SK-N-MC (cell line): Measurements from ENCODE around the gene SCLY.

Source experiments
- DNase-seq: peaks from one replicate; pipeline ENCODE4 v3.0.0-alpha.2; 2011; ENCODE audit warnings: low read depth, low spot score
- H3K27ac ChIP-seq: fragments of 200-600 bp; sonication (generic); 2 replicates; pipeline ENCODE4 v1.5.1; 2016; ENCODE audit warnings: mixed run types
- H3K36me3 ChIP-seq: fragments of 200-600 bp; sonication (generic); 2 replicates; pipeline ENCODE4 v1.6.1; 2017; ENCODE audit warnings: antibody characterized with exemption, low read length, mixed read lengths; ENCODE audit not compliant: insufficient read depth
- H3K4me3 ChIP-seq: fragments of 200-600 bp; sonication (generic); 2 replicates; pipeline ENCODE4 v1.5.1; 2016
- H3K9ac ChIP-seq: fragments of 200-600 bp; sonication (generic); 2 replicates; pipeline ENCODE4 v1.8.0; 2017; ENCODE audit warnings: mixed run types, mixed read lengths; ENCODE audit not compliant: insufficient read length
- H3K9me3 ChIP-seq: fragments of 200-600 bp; sonication (generic); 2 replicates; pipeline ENCODE4 v1.6.1; 2017; ENCODE audit warnings: low read depth, mild to moderate bottlenecking, antibody characterized with exemption, low read length, moderate library complexity, mixed read lengths
- EZH2 ChIP-seq: fragments of 200-600 bp; sonication (generic); IDR thresholded peaks from one replicate; pipeline ENCODE4 v1.6.1; 2017; ENCODE audit warnings: antibody characterized with exemption
- FOXP2 ChIP-seq: optimal IDR thresholded peaks from 2 replicates; pipeline ENCODE3; 2011; ENCODE audit warnings: mild to moderate bottlenecking, moderate library complexity; ENCODE audit not compliant: insufficient read depth; ENCODE audit errors: extremely low read length, control extremely low read depth
- POLR2AphosphoS5 ChIP-seq: IDR thresholded peaks from 2 replicates; pipeline ENCODE4 v1.6.1; 2012; ENCODE audit warnings: mild to moderate bottlenecking, low read depth, low read length, borderline replicate concordance

SCLY gene

GRCh38 chr2:238023608-238024007 lies 37.2 kb upstream of the SCLY start:
- Histone ChIP-seq H3K4me3 (no peak overlapping the region), H3K27ac (no peak overlapping the region), H3K9me3 (no peaks in the 10 kb centered on the region), H3K9ac (no peak overlapping the region), H3K36me3 (no peaks in the 10 kb centered on the region; the same call in 1 of the 2 replicates)
- DNase-seq, result no peak
- TF ChIP-seq EZH2, result no peak
- no peak for TF ChIP-seq FOXP2
- no peak for TF ChIP-seq POLR2AphosphoS5

GRCh38 chr2:238024986-238025385 lies 35.8 kb upstream of the SCLY start:
- TF ChIP-seq FOXP2, result no peak
- TF ChIP-seq EZH2, result no peak
- TF ChIP-seq POLR2AphosphoS5, result no peak
- no peak overlapping the region for H3K9ac ChIP-seq
- no peak for DNase-seq
- H3K36me3 ChIP-seq, result peaks cover 1% of the 10 kb centered on the region; the same call in 1 of the 2 replicates
- H3K4me3 ChIP-seq, result no peak overlapping the region
- H3K27ac ChIP-seq, result no peak overlapping the region
- H3K9me3 ChIP-seq, result no peaks in the 10 kb centered on the region

GRCh38 chr2:238025741-238026360 lies 35.0 kb upstream of the SCLY start:
- DNase-seq, result no peak
- no peak for TF ChIP-seq FOXP2
- no peak for TF ChIP-seq EZH2
- no peak for TF ChIP-seq POLR2AphosphoS5
- Histone ChIP-seq H3K9ac (no peak overlapping the region), H3K27ac (no peak overlapping the region), H3K9me3 (no peaks in the 10 kb centered on the region), H3K4me3 (no peak overlapping the region), H3K36me3 (peaks cover 10% of the 10 kb centered on the region; the same call in 1 of the 2 replicates)

- H3K4me3 ChIP-seq, result no peak overlapping the region
- TF ChIP-seq EZH2 (no peak), POLR2AphosphoS5 (no peak), FOXP2 (no peak)
- peaks cover 20% of the 10 kb centered on the region for H3K36me3 ChIP-seq
- H3K9me3 ChIP-seq, result no peaks in the 10 kb centered on the region
- no peak overlapping the region for H3K27ac ChIP-seq
- H3K9ac ChIP-seq, result no peak overlapping the region
- DNase-seq, result no peak
Measured at GRCh38 chr2:238027058-238027457, 33.7 kb upstream of the SCLY start.

GRCh38 chr2:238027591-238028415 lies 33.0 kb upstream of the SCLY start:
- DNase-seq, result no peak
- H3K27ac ChIP-seq, result no peak overlapping the region
- H3K36me3 ChIP-seq, result peaks cover 24% of the 10 kb centered on the region
- H3K9ac ChIP-seq, result no peak overlapping the region
- TF ChIP-seq EZH2, result no peak
- no peak for TF ChIP-seq POLR2AphosphoS5
- TF ChIP-seq FOXP2, result no peak
- no peaks in the 10 kb centered on the region for H3K9me3 ChIP-seq
- no peak overlapping the region for H3K4me3 ChIP-seq

GRCh38 chr2:238029853-238030252 lies 30.9 kb upstream of the SCLY start:
- no peak for DNase-seq
- TF ChIP-seq FOXP2 (no peak), EZH2 (no peak), POLR2AphosphoS5 (no peak)
- peaks cover 33% of the 10 kb centered on the region for H3K36me3 ChIP-seq

GRCh38 chr2:238030422-238031155 lies 30.2 kb upstream of the SCLY start:
- TF ChIP-seq EZH2, result no peak
- Histone ChIP-seq H3K27ac (no peak overlapping the region), H3K9me3 (no peaks in the 10 kb centered on the region), H3K36me3 (peaks cover 33% of the 10 kb centered on the region), H3K9ac (no peak overlapping the region), H3K4me3 (no peak overlapping the region)
- no peak for DNase-seq

More at GRCh38 chr2:238029853-238030252, 30.9 kb upstream of the SCLY start:
- Histone ChIP-seq H3K9me3 (no peaks in the 10 kb centered on the region), H3K4me3 (no peak overlapping the region), H3K27ac (no peak overlapping the region), H3K9ac (no peak overlapping the region)

- no peak for DNase-seq
- TF ChIP-seq POLR2AphosphoS5 (no peak), EZH2 (no peak), FOXP2 (no peak)
- Histone ChIP-seq H3K36me3 (peaks cover 33% of the 10 kb centered on the region), H3K9ac (no peak overlapping the region), H3K4me3 (no peak overlapping the region), H3K27ac (no peak overlapping the region), H3K9me3 (no peaks in the 10 kb centered on the region)
Measured at GRCh38 chr2:238031751-238032150, 29.1 kb upstream of the SCLY start.
